Measurements from ENCODE around the gene FDXR.

GRCh38 chr17:74854792-74855191, 18.0 kb downstream of the FDXR start:
- TF ChIP-seq POLR2A (IDR thresholded peaks at IDR 0.05) (no peak), CTCF (IDR thresholded peaks at IDR 0.05 in 4 of 5, conservative IDR thresholded peaks at IDR 0.05 in 1 of 5) (no peak)

Measured in gastrocnemius medialis (tissue), 4 donors.